Heart left ventricle (tissue), 13 donors: ENCODE data around the gene ZNF618.

Experiments
- CTCF ChIP-seq, 12 donors: fragments of 200-600 bp; sonication (generic) in 4 of 12; IDR thresholded peaks; one replicate each; pipeline versions ENCODE4 v1.5.0 to v1.8.0; 2018 to 2022; ENCODE audit warnings: antibody characterized with exemption in 12 of 12, mild to moderate bottlenecking in 5 of 12
- POLR2A ChIP-seq, 2 donors: fragments of 450-650 bp; IDR thresholded peaks; one replicate each; pipeline ENCODE4 v1.6.1; 2017; ENCODE audit warnings: antibody characterized with exemption in 2 of 2, mild to moderate bottlenecking in 2 of 2, moderate library complexity in 2 of 2
- donor health status: ischemic (EF 13 %, LVEDD 7.1; RV severe dilation, severe dysfunction).
- donor health status: DM: no; HTN: yes; CAD: no.
- donor health status: DM: no; HTN: no; CAD: no.
- donor health status: ischemic (EF 25% LVEDD 6.9; RV normal size, moderate dysfunction).
- donor health status: ischemic (EF 25% LVEDD 5.7; RV mildly dilated, moderate dysfunction).
- donor health status: ischemic (EF 35%, LVEDD 5.7; RV mildly dilated, moderate dysfunction).
- donor health status: nonischemic (EF 11% LVEDD 7.7; RV severe dilation, severe dysfunction).
- donor health status: DM: yes; HTN: yes; CAD: no.
- donor health status: PGD.
- donor health status: ischemic (EF 29% LVEDD 5.4; RV normal size, mild dysfunction).
- donor health status: nonischemic (EF 23%, LVEDD 6.1; RV moderate dilation, normal function).

GRCh38 chr9:113995401-113995800 lies 119.3 kb downstream of the ZNF618 start:
- no peak for TF ChIP-seq POLR2A (IDR thresholded peaks at IDR 0.05)
- TF ChIP-seq CTCF (IDR thresholded peaks at IDR 0.05) = no peak
